ENCODE data around the gene STAT4. TPM values are rescaled to one million over a fixed set of nuclear protein-coding genes. Genes with fewer than 3 reads are reported as not detected.

The STAT4 gene
- total RNA-seq, 2 donors from 2014 or later: 38.0 to 51.7 TPM

- peaks cover 56% of the 10 kb centered on the region for H3K36me3 Mint-ChIP-seq (ENCODE audit: low read depth)
- H3K9me3 Mint-ChIP-seq: no peaks in the 10 kb centered on the region
- ATAC-seq (replicated peaks): peak; percentile 60
- H3K27ac Mint-ChIP-seq: peak overlapping the region; percentile 92
- H3K4me1 Mint-ChIP-seq: peaks cover 52% of the 10 kb centered on the region
- no peaks in the 10 kb centered on the region for H3K27me3 Mint-ChIP-seq
- peak overlapping the region; percentile 67 for H3K4me3 Mint-ChIP-seq
Observed at GRCh38 chr2:191109888-191110287, 40.9 kb downstream of the STAT4 start.

- Mint-ChIP-seq H3K4me3 (peak overlapping the region; percentile 67), H3K4me1 (peaks cover 38% of the 10 kb centered on the region), H3K27ac (peak overlapping the region; percentile 7), H3K27me3 (no peaks in the 10 kb centered on the region), H3K36me3 (ENCODE audit: low read depth) (peaks cover 49% of the 10 kb centered on the region), H3K9me3 (no peaks in the 10 kb centered on the region)
- ATAC-seq (replicated peaks): peak; percentile 23
Observed at GRCh38 chr2:191108331-191108730, 42.5 kb downstream of the STAT4 start.

- H3K27ac Mint-ChIP-seq: peak overlapping the region; percentile 8
- peak overlapping the region; percentile 2 for H3K4me3 Mint-ChIP-seq
- H3K4me1 Mint-ChIP-seq: peaks cover 29% of the 10 kb centered on the region
- no peaks in the 10 kb centered on the region for H3K27me3 Mint-ChIP-seq
- no peak for ATAC-seq (replicated peaks)
- peaks cover 45% of the 10 kb centered on the region for H3K36me3 Mint-ChIP-seq (ENCODE audit: low read depth)
- no peaks in the 10 kb centered on the region for H3K9me3 Mint-ChIP-seq
Observed at GRCh38 chr2:191105082-191105481, 45.7 kb downstream of the STAT4 start.

GRCh38 chr2:191103774-191104173 is 47.0 kb downstream of the STAT4 start:
- Mint-ChIP-seq H3K4me1 (peaks cover 21% of the 10 kb centered on the region), H3K36me3 (ENCODE audit: low read depth) (peaks cover 38% of the 10 kb centered on the region), H3K4me3 (peak overlapping the region; percentile 12), H3K27ac (peak overlapping the region; percentile 9), H3K27me3 (no peaks in the 10 kb centered on the region), H3K9me3 (no peaks in the 10 kb centered on the region)
- peak; percentile 83 for ATAC-seq (replicated peaks)

- H3K4me1 Mint-ChIP-seq: peaks cover 33% of the 10 kb centered on the region
- no peak overlapping the region for H3K4me3 Mint-ChIP-seq
- peak; percentile 43 for ATAC-seq (replicated peaks)
- H3K9me3 Mint-ChIP-seq: no peaks in the 10 kb centered on the region
- H3K27me3 Mint-ChIP-seq: no peaks in the 10 kb centered on the region
- peaks cover 28% of the 10 kb centered on the region for H3K36me3 Mint-ChIP-seq (ENCODE audit: low read depth)
- no peak overlapping the region for H3K27ac Mint-ChIP-seq
Observed at GRCh38 chr2:191100216-191100615, 50.6 kb downstream of the STAT4 start.

- no peaks in the 10 kb centered on the region for H3K9me3 Mint-ChIP-seq
- peaks cover 48% of the 10 kb centered on the region for H3K36me3 Mint-ChIP-seq (ENCODE audit: low read depth)
- ATAC-seq (replicated peaks): no peak
- H3K4me3 Mint-ChIP-seq: peak overlapping the region; percentile 45
- H3K27ac Mint-ChIP-seq: no peak overlapping the region
- no peaks in the 10 kb centered on the region for H3K4me1 Mint-ChIP-seq
- no peaks in the 10 kb centered on the region for H3K27me3 Mint-ChIP-seq
Observed at GRCh38 chr2:191087311-191087710, 63.5 kb downstream of the STAT4 start.

- no peak for ATAC-seq (replicated peaks)
- Mint-ChIP-seq H3K27ac (no peak overlapping the region), H3K36me3 (ENCODE audit: low read depth) (peaks cover 54% of the 10 kb centered on the region), H3K4me3 (no peak overlapping the region), H3K4me1 (no peaks in the 10 kb centered on the region), H3K9me3 (no peaks in the 10 kb centered on the region), H3K27me3 (no peaks in the 10 kb centered on the region)
Observed at GRCh38 chr2:191086706-191087105, 64.1 kb downstream of the STAT4 start.

- H3K9me3 Mint-ChIP-seq: no peaks in the 10 kb centered on the region
- ATAC-seq (replicated peaks): no peak
- no peak overlapping the region for H3K27ac Mint-ChIP-seq
- peaks cover 4% of the 10 kb centered on the region for H3K4me1 Mint-ChIP-seq
- peaks cover 61% of the 10 kb centered on the region for H3K36me3 Mint-ChIP-seq (ENCODE audit: low read depth)
- H3K27me3 Mint-ChIP-seq: no peaks in the 10 kb centered on the region
- H3K4me3 Mint-ChIP-seq: no peak overlapping the region
Observed at GRCh38 chr2:191083540-191083939, 67.3 kb downstream of the STAT4 start.

- ATAC-seq (replicated peaks): no peak
- Mint-ChIP-seq H3K9me3 (no peaks in the 10 kb centered on the region), H3K27ac (no peak overlapping the region), H3K36me3 (ENCODE audit: low read depth) (peaks cover 55% of the 10 kb centered on the region), H3K4me3 (no peak overlapping the region), H3K4me1 (peaks cover 10% of the 10 kb centered on the region), H3K27me3 (no peaks in the 10 kb centered on the region)
Observed at GRCh38 chr2:191082321-191082720, 68.5 kb downstream of the STAT4 start.

- Mint-ChIP-seq H3K4me3 (no peak overlapping the region), H3K27ac (no peak overlapping the region), H3K36me3 (ENCODE audit: low read depth) (peaks cover 53% of the 10 kb centered on the region), H3K27me3 (no peaks in the 10 kb centered on the region), H3K9me3 (no peaks in the 10 kb centered on the region), H3K4me1 (peaks cover 16% of the 10 kb centered on the region)
- no peak for ATAC-seq (replicated peaks)
Observed at GRCh38 chr2:191081411-191082155, 69.2 kb downstream of the STAT4 start.

- Mint-ChIP-seq H3K9me3 (no peaks in the 10 kb centered on the region), H3K36me3 (ENCODE audit: low read depth) (peaks cover 71% of the 10 kb centered on the region), H3K27me3 (no peaks in the 10 kb centered on the region), H3K4me3 (peak overlapping the region; percentile 76), H3K4me1 (peaks cover 16% of the 10 kb centered on the region), H3K27ac (peak overlapping the region; percentile 93)
- ATAC-seq (replicated peaks): peak; percentile 92
Observed at GRCh38 chr2:191078165-191078867, 72.5 kb downstream of the STAT4 start.

- Mint-ChIP-seq H3K4me3 (peak overlapping the region; percentile 84), H3K9me3 (no peaks in the 10 kb centered on the region), H3K27me3 (no peaks in the 10 kb centered on the region), H3K36me3 (ENCODE audit: low read depth) (peaks cover 64% of the 10 kb centered on the region), H3K27ac (peak overlapping the region; percentile 90), H3K4me1 (peaks cover 38% of the 10 kb centered on the region)
- no peak for ATAC-seq (replicated peaks)
Observed at GRCh38 chr2:191070276-191070675, 80.5 kb downstream of the STAT4 start.

- no peak for ATAC-seq (replicated peaks)
- H3K9me3 Mint-ChIP-seq: no peaks in the 10 kb centered on the region
- H3K27me3 Mint-ChIP-seq: no peaks in the 10 kb centered on the region
- peak overlapping the region; percentile 90 for H3K27ac Mint-ChIP-seq
- H3K4me1 Mint-ChIP-seq: peaks cover 41% of the 10 kb centered on the region
- H3K36me3 Mint-ChIP-seq (ENCODE audit: low read depth): peaks cover 63% of the 10 kb centered on the region
- H3K4me3 Mint-ChIP-seq: peak overlapping the region; percentile 84
Observed at GRCh38 chr2:191069606-191070005, 81.2 kb downstream of the STAT4 start.

GRCh38 chr2:191066919-191067233 is 83.9 kb downstream of the STAT4 start:
- peak overlapping the region; percentile 81 for H3K27ac Mint-ChIP-seq
- ATAC-seq (replicated peaks): no peak
- H3K36me3 Mint-ChIP-seq (ENCODE audit: low read depth): peaks cover 65% of the 10 kb centered on the region
- no peaks in the 10 kb centered on the region for H3K9me3 Mint-ChIP-seq
- peaks cover 53% of the 10 kb centered on the region for H3K4me1 Mint-ChIP-seq
- H3K27me3 Mint-ChIP-seq: no peaks in the 10 kb centered on the region
- peak overlapping the region; percentile 92 for H3K4me3 Mint-ChIP-seq

All from activated T-helper 17 cell treated with anti-CD3 and anti-CD28 coated beads, Interleukin-2, amount 50 U/mL, for 72 hours (primary cell).